KG1 (cell line): Measurements from ENCODE around the gene NUCB1.
"Not testable (repeated sequence)": the region's sequence is repeated elsewhere in the genome, so short reads cannot be mapped to it uniquely, and the experiment has no call there.

Source experiments
- DNase-seq: peaks from one replicate; lab custom pipeline; 2025; lab: John Stamatoyannopoulos, UW

NUCB1 gene

DNA sequence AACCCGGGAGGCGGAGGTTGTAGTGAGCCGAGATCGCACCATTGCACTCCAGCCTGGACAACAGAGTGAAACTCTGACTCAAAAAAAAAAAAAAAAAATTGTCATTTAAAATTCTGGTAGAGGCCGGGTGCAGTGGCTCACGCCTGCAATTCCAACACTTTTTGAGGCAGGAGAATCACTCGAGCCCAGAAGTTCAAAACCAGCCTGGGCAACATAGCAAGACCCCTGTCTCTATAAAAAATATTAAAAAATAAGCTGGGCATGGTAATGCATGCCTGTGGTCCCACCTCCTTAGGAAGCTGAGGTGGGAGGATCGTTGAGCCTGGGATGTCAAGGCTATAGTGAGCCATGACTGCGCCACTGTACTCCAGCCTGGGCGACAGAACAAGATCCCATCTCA, 6.2 kb downstream of the NUCB1 start:
- no peak for DNase-seq

DNA sequence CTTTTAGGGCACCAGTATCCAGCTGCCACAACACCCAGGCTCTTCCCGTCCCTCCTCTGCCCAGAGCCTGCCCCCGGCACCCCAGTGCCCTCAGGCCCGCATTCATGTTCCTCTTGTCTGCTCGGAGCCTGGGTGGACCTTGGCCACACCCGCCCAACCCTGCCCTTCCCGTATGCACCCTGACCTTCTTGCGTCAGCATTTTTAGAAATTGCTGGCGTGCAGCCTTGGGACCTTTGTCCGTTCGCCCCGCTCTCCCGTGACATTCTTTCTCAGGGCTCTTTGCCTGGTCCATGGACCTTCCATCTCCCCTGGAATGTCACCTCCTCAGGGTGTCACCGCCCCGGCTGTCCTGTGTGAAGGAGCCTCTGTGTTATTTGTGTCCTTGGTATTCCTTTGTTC, 7.6 kb downstream of the NUCB1 start:
- DNase-seq = no peak

DNA sequence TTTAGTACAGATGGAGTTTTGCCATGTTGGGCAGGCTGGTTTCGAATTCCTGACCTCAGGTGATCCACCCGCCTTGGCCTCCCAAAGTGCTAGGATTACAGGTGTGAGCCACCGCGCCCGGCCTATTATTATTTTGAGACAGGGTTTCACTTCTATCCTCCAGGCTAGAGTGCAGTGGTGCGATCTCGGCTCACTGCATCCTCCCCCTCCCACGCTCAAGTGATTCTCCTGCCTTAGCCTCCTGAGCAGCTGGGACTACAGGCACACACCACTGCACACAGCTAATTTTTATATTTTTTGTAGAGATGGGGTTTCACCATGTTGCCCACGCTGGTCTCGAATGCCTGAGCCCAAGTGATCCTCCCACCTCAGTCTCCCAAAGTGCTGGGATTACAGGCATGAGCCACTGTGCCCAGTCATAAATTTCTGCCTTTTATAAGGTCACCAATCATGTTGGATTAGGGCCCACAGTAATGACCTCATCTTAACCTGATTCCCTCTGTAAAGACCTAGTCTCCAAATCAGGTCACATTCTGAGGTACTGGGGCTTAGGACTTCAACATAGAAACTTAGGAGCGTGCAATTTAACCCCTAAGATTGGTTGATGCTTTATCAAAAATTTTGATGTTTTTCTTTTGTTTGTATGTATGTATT, 9.4 kb downstream of the NUCB1 start:
- DNase-seq = not testable (repeated sequence)

DNA sequence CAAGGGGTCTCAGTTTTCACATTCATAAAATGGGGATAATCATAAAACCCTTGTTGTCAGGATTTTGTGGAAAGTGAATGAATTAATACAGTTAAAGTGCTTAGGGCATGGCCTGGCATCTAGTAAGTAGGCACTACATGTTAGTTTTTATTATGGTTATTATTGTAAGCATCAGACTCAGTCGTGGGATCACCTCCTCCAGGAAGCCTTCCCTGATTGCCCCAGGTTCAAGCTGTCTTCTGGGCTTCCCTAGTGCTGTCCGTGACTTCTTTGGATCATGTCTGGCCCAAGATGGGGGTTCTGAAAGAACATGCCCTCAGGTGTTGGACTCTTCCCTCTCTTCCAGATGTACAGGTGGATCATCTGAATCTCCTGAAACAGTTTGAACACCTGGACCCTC, 10.7 kb downstream of the NUCB1 start:
- no peak for DNase-seq

DNA sequence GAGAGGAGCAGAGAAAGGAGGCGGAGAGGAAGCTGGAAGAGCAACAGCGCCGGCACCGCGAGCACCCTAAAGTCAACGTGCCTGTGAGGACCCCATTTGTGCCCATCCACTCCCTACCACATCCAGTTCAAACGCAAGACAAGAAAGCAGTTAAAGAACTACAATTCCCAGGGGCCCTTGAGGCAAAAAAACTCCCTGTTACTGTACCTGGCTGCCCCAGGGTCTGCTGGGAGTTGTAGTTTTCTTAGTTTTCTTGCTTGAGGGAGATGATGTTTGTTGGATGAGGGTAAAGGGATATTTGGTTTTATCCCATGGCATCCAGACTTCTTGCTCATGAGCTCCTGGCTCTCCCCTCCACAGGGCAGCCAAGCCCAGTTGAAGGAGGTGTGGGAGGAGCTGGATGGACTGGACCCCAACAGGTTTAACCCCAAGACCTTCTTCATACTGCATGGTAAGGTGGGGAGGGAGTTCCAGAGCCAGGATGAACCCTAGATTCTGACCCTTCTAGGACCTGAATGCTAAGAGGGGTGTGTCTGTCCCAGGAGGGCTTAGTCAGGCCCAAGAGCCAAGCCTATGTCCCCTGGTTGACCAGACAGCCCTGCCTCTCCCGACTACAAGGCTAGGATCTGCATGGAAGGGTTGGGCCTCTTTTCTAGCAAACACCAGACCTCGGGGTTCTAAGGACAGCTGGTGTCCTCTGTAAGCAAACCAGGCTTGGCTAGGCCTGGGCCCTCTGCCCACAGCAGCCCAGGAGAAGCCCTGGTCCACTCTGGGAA, 13.2 kb downstream of the NUCB1 start:
- no peak for DNase-seq

DNA sequence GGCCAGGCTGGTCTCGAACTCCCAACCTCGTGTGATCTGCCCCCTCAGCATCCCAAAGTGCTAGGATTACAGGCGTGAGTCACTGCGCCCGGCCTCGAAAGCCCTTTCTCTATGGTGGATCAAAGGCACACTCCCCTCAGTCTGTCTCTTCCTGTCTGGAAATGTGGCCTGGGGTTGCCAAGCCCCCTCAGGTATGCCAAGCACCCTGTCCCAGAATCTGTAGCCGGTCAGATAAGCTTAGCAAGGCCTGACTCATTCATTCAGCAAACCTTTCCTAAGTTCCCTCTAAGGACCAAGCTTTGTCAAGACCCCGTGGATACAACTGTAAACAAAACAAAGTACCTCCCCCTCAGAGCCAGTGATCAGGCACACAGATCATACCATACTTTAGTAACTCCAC, 14.1 kb downstream of the NUCB1 start:
- DNase-seq = no peak

DNA sequence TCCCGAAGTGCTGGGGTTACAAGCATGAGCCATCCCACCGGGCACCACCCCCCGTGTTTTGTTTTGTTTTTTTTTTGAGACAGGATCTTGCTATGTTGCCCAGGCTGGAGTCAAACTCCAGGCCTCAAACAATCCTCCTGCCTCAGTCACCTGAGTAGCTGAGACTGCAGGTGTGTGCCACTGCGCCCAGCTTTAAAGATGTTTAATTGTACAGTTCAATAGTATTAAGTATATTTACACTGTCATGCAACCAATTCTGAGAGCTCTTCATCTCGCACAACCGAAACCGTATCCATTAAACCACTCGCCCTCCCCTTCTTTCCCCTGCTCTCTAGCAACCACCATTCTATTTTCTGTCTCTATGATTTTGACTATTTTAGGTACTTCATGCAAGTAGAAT, 15.6 kb downstream of the NUCB1 start:
- DNase-seq = no peak

DNA sequence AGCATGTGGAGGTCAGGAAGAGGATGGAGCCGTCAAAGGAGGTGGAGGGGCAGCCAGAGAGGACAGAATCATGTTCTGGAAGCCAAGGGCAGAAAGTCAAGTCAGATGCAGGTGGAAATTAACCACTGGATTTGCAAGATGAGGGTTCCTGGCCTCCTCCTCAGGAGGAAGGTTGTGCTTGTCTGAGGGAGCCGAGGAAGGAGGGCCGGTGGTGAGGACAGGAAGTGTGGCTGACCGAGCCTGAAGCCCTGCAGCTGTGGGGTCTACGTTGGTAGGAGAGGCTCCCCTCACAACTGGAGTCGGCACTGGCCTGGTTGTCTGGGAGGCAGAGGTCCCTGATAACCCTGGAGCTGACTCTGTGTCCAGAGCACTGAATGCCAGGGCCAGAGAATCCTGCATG, 18.0 kb downstream of the NUCB1 start:
- DNase-seq = no peak

DNA sequence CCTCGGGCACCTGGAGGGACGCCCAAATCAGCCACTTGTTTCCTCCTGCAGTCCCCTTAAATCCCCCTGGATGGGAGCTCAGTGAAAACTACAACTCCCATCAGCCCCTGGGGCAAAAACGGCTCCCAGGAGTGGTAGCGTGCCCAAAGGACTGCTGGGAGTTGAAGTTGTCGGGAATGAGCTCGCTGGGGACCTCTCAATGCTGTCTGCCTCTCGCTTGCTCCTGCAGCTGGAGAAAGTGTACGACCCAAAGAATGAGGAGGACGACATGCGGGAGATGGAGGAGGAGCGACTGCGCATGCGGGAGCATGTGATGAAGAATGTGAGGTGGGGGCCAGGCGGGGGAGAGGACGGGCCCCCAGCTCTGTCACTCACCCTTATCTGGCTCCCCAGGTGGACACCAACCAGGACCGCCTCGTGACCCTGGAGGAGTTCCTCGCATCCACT, 18.7 kb downstream of the NUCB1 start:
- no peak for DNase-seq

DNA sequence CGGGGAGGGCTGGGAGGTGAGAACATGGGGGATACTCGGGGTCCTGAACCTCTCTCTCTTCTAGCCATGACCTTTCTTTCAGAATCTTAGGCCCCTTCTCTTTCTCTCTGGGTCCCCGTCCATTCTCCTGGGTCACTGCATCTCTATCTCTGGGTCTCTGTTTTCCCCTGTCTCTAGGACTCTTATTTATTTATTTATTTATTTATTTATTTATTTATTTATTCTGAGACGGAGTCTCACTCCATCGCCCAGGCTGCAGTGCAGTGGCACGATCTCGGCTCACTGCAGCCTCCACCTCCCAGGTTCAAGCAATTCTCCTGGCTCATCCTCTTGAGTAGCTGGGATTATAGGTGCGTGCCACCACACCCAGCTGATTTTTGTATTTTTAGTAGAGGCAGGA, 19.2 kb downstream of the NUCB1 start:
- DNase-seq = not testable (repeated sequence)

DNA sequence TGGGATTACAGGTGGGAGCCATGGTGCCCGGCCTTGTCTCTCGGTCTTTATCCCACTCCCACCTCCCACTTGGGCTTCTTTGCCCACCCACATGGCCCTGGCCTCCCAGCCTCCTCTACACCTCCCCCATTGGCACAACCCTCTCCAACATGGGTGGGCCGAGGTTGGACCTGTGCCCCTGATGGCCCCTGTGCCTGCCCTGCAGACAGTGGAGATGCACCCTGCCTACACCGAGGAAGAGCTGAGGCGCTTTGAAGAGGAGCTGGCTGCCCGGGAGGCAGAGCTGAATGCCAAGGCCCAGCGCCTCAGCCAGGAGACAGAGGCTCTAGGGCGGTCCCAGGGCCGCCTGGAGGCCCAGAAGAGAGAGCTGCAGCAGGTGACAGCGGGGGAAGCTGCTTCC, 20.8 kb downstream of the NUCB1 start:
- DNase-seq = no peak

DNA sequence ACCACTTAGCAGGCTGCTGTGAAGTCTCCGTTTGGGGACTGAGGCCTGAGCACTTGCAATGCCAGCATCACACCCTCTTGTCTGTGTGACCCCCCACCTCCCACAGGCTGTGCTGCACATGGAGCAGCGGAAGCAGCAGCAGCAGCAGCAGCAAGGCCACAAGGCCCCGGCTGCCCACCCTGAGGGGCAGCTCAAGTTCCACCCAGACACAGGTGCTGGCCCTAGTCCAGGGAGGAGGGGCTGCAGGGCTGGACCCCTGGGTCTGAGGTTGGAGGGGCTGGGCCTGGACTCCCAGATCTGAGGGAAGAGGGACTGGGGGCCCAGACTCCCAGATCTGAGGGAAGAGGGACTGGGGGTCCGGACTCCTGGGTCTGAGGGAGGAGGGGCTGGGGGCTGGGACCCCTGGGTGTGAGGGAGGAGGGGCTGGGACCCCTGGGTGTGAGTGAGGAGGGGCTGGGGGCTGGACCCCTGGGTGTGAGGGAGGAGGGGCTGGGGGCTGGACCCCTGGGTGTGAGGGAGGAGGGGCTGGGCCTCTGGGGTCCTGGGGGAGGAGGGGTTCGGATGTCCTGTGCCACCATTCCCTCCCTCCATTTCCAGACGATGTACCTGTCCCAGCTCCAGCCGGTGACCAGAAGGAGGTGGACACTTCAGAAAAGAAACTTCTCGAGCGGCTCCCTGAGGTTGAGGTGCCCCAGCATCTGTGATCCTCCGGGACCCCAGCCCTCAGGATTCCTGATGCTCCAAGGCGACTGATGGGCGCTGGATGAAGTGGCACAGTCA, 21.8 kb downstream of the NUCB1 start:
- DNase-seq = no peak

DNA sequence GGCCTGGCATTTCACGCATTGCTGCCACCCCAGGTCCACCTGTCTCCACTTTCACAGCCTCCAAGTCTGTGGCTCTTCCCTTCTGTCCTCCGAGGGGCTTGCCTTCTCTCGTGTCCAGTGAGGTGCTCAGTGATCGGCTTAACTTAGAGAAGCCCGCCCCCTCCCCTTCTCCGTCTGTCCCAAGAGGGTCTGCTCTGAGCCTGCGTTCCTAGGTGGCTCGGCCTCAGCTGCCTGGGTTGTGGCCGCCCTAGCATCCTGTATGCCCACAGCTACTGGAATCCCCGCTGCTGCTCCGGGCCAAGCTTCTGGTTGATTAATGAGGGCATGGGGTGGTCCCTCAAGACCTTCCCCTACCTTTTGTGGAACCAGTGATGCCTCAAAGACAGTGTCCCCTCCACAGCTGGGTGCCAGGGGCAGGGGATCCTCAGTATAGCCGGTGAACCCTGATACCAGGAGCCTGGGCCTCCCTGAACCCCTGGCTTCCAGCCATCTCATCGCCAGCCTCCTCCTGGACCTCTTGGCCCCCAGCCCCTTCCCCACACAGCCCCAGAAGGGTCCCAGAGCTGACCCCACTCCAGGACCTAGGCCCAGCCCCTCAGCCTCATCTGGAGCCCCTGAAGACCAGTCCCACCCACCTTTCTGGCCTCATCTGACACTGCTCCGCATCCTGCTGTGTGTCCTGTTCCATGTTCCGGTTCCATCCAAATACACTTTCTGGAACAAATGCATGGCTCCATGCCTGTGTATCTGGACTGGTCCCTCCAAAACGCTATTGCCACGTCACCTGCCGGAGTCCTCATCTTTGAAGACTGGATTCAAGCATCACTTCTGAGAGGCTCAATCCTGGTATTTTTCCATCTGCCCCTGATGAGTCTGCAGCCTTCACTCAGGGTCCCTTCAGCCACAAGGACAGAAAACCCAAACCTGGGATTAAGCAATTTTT, 22.7 kb downstream of the NUCB1 start:
- no peak for DNase-seq

DNA sequence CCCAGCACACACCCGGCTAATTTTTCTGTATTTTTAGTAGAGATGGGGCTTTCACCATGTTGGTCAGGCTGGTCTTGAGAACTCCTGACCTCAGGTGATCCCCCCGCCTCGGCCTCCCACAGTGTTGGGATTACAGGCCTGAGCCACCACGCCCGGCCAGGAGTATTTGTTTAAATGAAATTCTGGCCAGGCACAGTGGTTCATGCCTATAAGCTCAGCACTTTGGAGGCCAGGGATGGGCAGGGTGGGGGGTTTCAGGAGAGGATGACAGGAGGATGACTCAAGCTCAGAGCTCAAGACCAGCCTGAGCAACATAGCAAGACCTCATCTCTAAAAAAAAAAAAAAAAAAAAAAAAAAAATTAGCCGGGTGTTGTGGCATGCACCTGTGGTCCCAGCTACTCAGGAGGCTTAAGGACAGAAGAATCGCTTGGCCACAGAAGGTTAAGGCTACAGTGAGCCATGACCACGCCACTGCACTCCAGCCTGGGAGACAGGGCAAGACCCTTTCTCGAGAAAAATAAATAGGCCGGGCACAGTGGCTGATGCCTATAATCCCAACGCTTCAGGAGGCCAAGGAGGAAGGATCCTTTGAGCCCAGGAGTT, 25.2 kb downstream of the NUCB1 start:
- DNase-seq = no peak

DNA sequence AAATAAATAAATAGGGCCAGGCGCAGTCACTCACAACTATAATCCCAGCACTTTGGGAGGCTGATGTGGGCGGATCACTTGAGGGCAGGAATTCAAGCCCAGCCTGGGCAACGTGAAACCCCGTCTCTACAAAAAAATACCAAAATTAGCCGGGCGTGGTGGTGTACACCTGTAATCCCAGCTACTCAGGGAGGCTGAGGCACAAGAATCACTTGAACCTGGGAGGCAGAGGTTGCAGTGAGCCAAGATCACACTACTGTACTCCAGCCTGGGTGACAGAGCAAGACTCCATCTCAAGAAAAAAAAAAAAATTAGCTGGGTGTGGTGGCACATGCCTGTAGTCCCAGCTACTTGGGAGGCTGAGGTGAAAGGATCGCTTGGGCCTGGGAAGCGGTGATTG, 25.8 kb downstream of the NUCB1 start:
- not testable (repeated sequence) for DNase-seq

DNA sequence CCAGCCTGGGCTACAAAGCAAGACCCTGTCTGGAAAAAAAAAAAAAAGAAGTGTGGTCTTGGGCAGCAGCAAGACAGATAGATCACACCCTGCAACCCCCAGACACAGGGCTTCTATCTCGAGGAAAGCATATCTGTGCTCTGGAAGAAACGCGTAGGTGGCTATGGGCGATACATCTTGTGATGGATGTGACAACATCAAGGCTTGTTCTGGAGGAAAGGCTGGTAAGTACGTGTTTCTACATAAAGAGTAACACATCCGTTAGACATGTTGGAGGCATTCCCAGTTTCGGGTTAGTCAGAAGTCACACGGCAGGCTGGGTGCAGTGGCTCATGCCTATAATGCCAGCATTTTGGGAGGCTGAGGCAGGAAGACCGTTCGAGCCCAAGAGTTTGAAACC, 26.8 kb downstream of the NUCB1 start:
- DNase-seq = no peak

DNA sequence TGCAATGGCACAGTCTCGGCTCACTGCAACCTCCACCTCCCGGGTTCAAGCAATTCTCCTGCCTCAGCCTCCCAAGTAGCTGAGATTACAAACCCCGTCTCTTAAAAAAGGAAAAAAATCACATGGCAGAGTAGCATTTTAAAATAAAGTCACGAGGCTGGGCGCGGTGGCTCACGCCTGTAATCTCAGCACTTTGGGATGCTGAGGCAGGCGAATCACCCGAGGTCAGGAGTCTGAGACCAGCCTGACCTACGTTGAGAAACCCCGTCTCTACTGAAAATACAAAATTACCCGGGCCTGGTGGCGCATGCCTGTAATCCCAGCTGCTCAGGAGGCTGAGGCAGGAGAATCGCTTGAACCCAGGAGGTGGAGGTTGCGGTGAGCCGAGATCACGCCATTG, 27.6 kb downstream of the NUCB1 start:
- not testable (repeated sequence) for DNase-seq

DNA sequence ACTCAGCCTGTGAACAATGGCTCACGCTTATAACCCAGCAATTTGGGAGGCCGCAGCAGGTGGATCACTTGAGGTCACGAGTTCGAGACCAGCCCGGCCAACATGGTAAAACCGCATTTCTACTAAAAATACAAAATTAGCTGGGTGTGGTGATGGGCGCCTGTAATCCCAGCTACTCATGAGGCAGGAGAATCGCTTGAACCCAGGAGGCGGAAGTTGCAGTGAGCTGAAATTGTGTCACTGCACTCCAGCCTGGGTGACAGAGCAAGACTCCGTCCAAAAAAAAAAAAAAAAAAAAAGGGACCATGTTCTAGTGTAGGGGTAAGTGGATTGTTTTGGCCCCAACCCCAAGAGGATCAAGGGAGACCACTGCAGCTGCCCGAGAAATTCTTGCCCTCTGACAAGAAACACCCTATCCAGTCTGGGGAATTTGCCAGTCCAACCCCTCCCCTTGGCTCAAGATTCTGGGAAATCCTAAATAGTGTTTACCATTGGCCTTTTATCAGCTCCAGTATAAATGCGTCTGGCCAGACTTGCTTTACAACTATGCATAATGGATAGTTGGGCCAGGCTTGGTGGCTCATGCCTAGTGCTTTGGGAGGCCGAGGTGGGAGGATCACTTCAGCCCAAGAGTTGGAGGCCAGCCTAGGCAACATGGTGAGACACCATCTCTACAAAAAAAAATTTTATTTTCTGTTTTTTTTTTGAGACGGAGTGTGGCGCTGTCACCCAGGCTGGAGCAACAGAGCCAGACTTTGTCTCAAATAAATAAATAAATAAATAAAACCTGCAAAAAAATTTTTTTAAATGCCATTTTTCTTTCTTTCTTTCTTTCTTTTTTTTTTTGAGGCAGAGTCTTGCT, 28.3 kb downstream of the NUCB1 start:
- no peak for DNase-seq

DNA sequence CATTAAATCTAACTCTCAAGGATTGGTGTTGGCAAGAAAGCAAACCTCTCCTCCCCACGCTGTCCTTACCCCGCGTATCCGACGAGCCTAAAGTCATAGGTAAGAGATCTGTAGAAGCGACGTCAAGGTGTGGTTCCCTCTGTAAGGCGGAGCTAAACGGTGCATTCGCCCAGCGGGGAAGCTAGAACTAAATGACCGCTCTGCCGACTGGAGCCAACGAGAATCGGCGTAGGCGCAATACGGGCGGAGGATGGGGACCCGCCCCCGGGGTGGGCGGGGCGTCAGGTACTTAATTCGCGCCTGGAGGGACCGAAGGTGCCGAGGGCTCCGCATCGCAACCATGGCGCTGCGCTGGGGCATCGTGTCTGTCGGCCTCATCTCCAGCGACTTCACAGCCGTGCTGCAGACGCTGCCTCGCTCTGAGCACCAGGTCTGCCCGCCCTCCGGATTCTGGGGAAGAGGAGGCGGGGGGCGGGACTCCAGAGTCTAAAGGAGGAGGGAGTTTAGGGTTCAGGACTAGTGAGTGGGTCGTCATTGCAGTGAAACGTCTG, 33.3 kb downstream of the NUCB1 start, which contains the start of gene DHDH:
Gene DHDH, plus strand, starts transcription at position 318 of the 551 bp plus-strand sequence. Its CDS starts 23 bp downstream, at position 341.
- DNase-seq = no peak

DNA sequence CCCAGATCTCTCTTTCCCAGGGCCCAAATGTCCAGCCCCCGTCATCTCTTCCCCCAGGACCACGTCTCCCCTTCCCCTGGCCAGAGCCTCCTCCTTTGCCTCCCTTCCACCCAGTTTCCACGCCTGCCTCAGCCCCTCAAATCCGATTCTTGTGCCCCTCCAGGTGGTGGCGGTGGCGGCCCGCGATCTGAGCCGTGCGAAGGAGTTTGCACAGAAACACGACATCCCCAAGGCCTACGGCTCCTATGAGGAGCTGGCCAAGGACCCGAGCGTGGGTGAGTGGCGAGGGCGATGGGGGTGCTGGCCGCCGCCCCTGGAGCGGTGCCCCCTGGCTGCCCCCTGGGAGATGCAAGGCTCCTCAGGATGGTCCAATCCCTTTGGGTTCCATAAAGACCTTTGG, 34.7 kb downstream of the NUCB1 start:
- no peak for DNase-seq
